PC-9 (cell line): ENCODE data around the gene CMTR1. TPM values are rescaled to one million over a fixed set of nuclear protein-coding genes. Genes with fewer than 3 reads are reported as not detected.

Source experiments
- BruUV-seq: library from RNA; stranded (reverse); fragments of 400-500 nt; replicated peaks from 2 replicates; lab custom pipeline; 2021; lab: Mats Ljungman, UMichigan
- CTCF ChIA-PET: fragments of 300-600 bp; sonication (Branson Sonifier 250); formaldehyde crosslinking; loops from one replicate; lab custom pipeline; 2022; ENCODE audit warnings: antibody characterized with exemption; lab: Charles Lee
- POLR2A ChIA-PET: fragments of 300-600 bp; sonication (Branson Sonifier 250); formaldehyde crosslinking; loops from one replicate; lab custom pipeline; 2022; ENCODE audit warnings: antibody characterized with exemption; ENCODE audit not compliant: unreplicated experiment; lab: Charles Lee
- DNase-seq, 2 experiments: peaks; one replicate each; pipeline versions ENCODE4 v3.0.0 to v3.0.0-alpha.2; 2015 to 2022; ENCODE audit warnings: mixed read lengths in 1 of 2
- H2AFZ ChIP-seq: fragments of 200-600 bp; sonication (generic); 2 replicates; pipeline ENCODE4 v1.8.1; 2017; ENCODE audit warnings: antibody characterized with exemption
- H3F3A ChIP-seq: fragments of 200-600 bp; sonication (generic); 2 replicates; pipeline ENCODE4 v1.8.1; 2017; ENCODE audit warnings: antibody characterized with exemption, mild to moderate bottlenecking, low read depth; ENCODE audit not compliant: insufficient read depth
- H3K27ac ChIP-seq: fragments of 200-600 bp; sonication (generic); 2 replicates; pipeline ENCODE4 v1.6.1; 2016; ENCODE audit warnings: mixed run types
- H3K27me3 ChIP-seq: fragments of 200-600 bp; sonication (generic); 2 replicates; pipeline ENCODE4 v1.6.1; 2016; ENCODE audit warnings: low read depth, mixed run types; ENCODE audit not compliant: insufficient read depth
- H3K36me3 ChIP-seq: fragments of 200-600 bp; sonication (generic); 2 replicates; pipeline ENCODE4 v1.6.1; 2016; ENCODE audit warnings: low read depth, mixed run types
- H3K4me1 ChIP-seq: fragments of 200-600 bp; sonication (generic); replicated peaks from 2 replicates; pipeline ENCODE4 v1.6.1; 2016; ENCODE audit warnings: mixed run types; ENCODE audit not compliant: insufficient read depth
- H3K4me2 ChIP-seq: fragments of 200-600 bp; sonication (generic); 2 replicates; pipeline ENCODE4 v1.6.1; 2017; ENCODE audit warnings: mixed run types
- H3K4me3 ChIP-seq: fragments of 200-600 bp; sonication (generic); 2 replicates; pipeline ENCODE4 v1.6.1; 2016; ENCODE audit warnings: mixed run types
- H3K79me2 ChIP-seq: fragments of 200-600 bp; sonication (generic); 2 replicates; pipeline ENCODE4 v1.6.1; 2017; ENCODE audit warnings: low read depth, mixed run types
- H3K9me2 ChIP-seq: fragments of 200-600 bp; sonication (generic); 2 replicates; pipeline ENCODE4 v1.8.1; 2017; ENCODE audit warnings: mild to moderate bottlenecking; ENCODE audit not compliant: insufficient read depth
- H3K9me3 ChIP-seq: fragments of 200-600 bp; sonication (generic); 2 replicates; pipeline ENCODE4 v1.8.1; 2016; ENCODE audit warnings: low read depth; ENCODE audit not compliant: insufficient read depth
- H4K20me1 ChIP-seq: fragments of 200-600 bp; sonication (generic); 2 replicates; pipeline ENCODE4 v1.8.1; 2017; ENCODE audit not compliant: insufficient read depth
- CTCF ChIP-seq: fragments of 200-600 bp; sonication (generic); conservative IDR thresholded peaks from 2 replicates; pipeline ENCODE4 v1.6.1; 2017; ENCODE audit warnings: mixed run types, antibody characterized with exemption, mild to moderate bottlenecking, moderate library complexity
- EZH2 ChIP-seq: fragments of 200-600 bp; sonication (generic); IDR thresholded peaks from 2 replicates; pipeline ENCODE4 v1.8.0; 2017; ENCODE audit warnings: antibody characterized with exemption, low read depth
- intact Hi-C: fragments of 100-400 bp; cut with micrococcal nuclease; formaldehyde crosslinking; loops from one replicate; pipeline ENCODE4 v1.10.0; 2022; ENCODE audit not compliant: unreplicated experiment
- total RNA-seq: library from RNA; stranded (reverse); gene quantifications from 2 replicates; pipeline ENCODE4 v1.2.3, GENCODE V29; 2021

CMTR1 gene
- total RNA-seq, 1 experiment from 2014 or later: 28.3 TPM

DNA sequence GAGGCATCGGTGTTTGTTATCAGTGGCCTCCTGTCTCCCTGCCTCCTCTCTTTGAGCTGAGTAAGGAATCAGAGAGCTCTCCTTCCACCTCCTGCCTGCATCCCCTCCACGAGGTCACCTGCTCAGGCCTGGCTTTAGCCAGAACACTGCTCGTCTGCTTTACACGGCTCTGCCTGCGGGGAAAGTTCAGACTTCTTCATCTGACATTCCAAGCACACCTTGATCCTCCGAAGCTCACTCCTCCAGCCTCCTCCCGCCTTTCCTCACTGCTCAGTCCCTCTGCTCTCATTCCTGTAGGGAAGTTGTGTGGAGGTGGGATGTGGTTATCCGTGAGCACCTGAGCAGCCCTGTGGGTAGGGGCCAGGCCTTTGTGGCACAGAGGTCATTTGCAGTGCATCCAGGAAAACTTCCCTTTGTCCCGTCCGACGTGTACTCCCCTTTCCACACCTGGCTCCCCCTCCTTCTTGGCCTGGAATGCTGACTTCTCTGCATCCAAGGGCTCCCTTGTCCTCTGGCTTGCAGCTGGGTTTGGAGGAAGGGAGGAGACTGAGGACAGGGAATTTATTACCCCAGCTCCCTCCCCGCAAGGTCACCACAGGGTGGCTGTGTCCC lies 79.5 kb downstream of the CMTR1 start:
- Histone ChIP-seq H2AFZ (no peak overlapping the region), H3F3A (peaks cover 11% of the 10 kb centered on the region; the same call in 1 of the 2 replicates), H3K9me3 (no peaks in the 10 kb centered on the region), H4K20me1 (no peaks in the 10 kb centered on the region), H3K79me2 (no peaks in the 10 kb centered on the region), H3K9me2 (no peaks in the 10 kb centered on the region), H3K4me3 (no peak overlapping the region), H3K4me2 (no peak overlapping the region), H3K27ac (no peak overlapping the region), H3K36me3 (no peaks in the 10 kb centered on the region), H3K4me1 (peaks cover 17% of the 10 kb centered on the region), H3K27me3 (0 out of 2 replicates have a peak, but pooled peaks cover 6% of the 10 kb centered on the region)
- ChIA-PET POLR2A (no interaction called here), CTCF (no interaction called here)
- TF ChIP-seq CTCF (no peak), EZH2 (no peak)
- intact Hi-C loops: no loop called here
- no peak for DNase-seq
- no TSS peak for BruUV-seq

GRCh38 chr6:37513155-37513554 lies 80.1 kb downstream of the CMTR1 start:
- DNase-seq: no peak
- no peak overlapping the region for H3K4me3 ChIP-seq
- H3K79me2 ChIP-seq: no peaks in the 10 kb centered on the region
- intact Hi-C loops: no loop called here
- no peak overlapping the region for H2AFZ ChIP-seq
- no peak overlapping the region for H3K27ac ChIP-seq
- peaks cover 17% of the 10 kb centered on the region for H3K4me1 ChIP-seq
- no peaks in the 10 kb centered on the region for H3K9me2 ChIP-seq
- H3K36me3 ChIP-seq: no peaks in the 10 kb centered on the region
- TF ChIP-seq EZH2 (no peak), CTCF (no peak)
- no peaks in the 10 kb centered on the region for H4K20me1 ChIP-seq
- BruUV-seq: no TSS peak
- peaks cover 11% of the 10 kb centered on the region; the same call in 1 of the 2 replicates for H3F3A ChIP-seq
- CTCF ChIA-PET: no interaction called here
- H3K4me2 ChIP-seq: no peak overlapping the region
- no peaks in the 10 kb centered on the region for H3K9me3 ChIP-seq
- POLR2A ChIA-PET: no interaction called here
- H3K27me3 ChIP-seq: 0 out of 2 replicates have a peak, but pooled peaks cover 6% of the 10 kb centered on the region

- no TSS peak for BruUV-seq
- H3F3A ChIP-seq: peaks cover 11% of the 10 kb centered on the region; the same call in 1 of the 2 replicates
- POLR2A ChIA-PET: no interaction called here
- no peaks in the 10 kb centered on the region for H3K9me3 ChIP-seq
- no peaks in the 10 kb centered on the region for H3K79me2 ChIP-seq
- peaks cover 17% of the 10 kb centered on the region for H3K4me1 ChIP-seq
- CTCF ChIA-PET: no interaction called here
- no peak for TF ChIP-seq EZH2
- TF ChIP-seq CTCF: no peak
- H3K36me3 ChIP-seq: no peaks in the 10 kb centered on the region
- H3K9me2 ChIP-seq: no peaks in the 10 kb centered on the region
- no peak overlapping the region for H3K4me3 ChIP-seq
- H2AFZ ChIP-seq: no peak overlapping the region
- intact Hi-C loops: no loop called here
- no peak for DNase-seq
- H4K20me1 ChIP-seq: no peaks in the 10 kb centered on the region
- 0 out of 2 replicates have a peak, but pooled peaks cover 6% of the 10 kb centered on the region for H3K27me3 ChIP-seq
- no peak overlapping the region for H3K27ac ChIP-seq
- H3K4me2 ChIP-seq: no peak overlapping the region
Measured at GRCh38 chr6:37513576-37513975, 80.6 kb downstream of the CMTR1 start.
